Measurements from ENCODE around the gene DOK1.

DNA sequence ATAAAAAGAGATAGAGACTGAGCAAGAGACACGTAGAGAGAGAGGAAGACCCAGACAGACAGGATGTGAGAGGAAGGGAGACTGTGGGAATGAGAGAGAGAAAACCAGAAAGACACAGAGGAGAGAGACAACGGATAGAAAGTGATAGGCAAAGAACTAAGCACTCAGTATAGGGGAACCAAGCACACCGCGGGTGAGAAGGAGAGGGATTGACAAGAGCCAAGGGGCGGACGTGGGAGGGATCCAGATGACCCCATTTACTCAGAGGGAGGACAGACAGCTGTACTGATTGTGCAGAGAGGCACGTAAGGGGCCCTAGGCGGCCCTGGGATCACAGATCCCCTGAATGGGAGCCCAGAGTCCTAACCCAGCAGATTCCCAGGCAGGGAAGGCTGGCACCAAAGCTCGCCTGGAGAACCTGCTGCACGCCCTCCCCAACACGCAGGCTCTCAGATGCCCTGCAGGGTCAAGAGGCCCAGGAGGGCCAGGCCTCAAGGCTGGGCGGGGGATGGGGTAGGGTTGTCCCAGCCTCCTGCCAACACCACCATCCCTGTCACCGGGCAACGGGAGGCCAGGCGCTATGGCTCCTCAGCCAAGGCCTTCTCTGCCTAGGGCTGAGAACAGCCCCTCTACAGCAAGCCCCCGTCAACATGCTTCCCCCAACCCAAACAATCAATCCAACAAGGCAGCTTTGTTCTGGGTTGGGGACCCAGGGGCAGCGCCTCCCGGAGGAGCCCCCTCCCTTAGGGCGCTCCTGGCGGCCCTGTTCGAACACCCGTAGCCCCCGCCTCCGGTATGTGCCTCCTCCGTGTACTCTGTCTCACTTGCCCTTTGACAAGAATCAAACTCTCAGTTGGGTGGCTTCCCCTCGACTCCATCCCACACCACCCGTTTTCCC, 1.4 kb upstream of the DOK1 start:
- no peak for TF ChIP-seq POLR2A (IDR thresholded peaks at IDR 0.05)
- TF ChIP-seq, protein P1, sequence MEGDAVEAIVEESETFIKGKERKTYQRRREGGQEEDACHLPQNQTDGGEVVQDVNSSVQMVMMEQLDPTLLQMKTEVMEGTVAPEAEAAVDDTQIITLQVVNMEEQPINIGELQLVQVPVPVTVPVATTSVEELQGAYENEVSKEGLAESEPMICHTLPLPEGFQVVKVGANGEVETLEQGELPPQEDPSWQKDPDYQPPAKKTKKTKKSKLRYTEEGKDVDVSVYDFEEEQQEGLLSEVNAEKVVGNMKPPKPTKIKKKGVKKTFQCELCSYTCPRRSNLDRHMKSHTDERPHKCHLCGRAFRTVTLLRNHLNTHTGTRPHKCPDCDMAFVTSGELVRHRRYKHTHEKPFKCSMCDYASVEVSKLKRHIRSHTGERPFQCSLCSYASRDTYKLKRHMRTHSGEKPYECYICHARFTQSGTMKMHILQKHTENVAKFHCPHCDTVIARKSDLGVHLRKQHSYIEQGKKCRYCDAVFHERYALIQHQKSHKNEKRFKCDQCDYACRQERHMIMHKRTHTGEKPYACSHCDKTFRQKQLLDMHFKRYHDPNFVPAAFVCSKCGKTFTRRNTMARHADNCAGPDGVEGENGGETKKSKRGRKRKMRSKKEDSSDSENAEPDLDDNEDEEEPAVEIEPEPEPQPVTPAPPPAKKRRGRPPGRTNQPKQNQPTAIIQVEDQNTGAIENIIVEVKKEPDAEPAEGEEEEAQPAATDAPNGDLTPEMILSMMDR (IDR thresholded peaks at IDR 0.05), result no peak
- TF ChIP-seq POLR2AphosphoS5 (IDR thresholded peaks at IDR 0.05), result no peak
